A673 (cell line): Measurements from ENCODE around the gene CD4.

Source experiments
- EZH2 ChIP-seq: fragments of 200-600 bp; sonication (generic); IDR thresholded peaks from 2 replicates; pipeline ENCODE4 v1.6.1; 2017; ENCODE audit warnings: borderline replicate concordance, low read depth, mild to moderate bottlenecking, mixed read lengths, antibody characterized with exemption, low read length; ENCODE audit not compliant: poor library complexity, severe bottlenecking
- TF ChIP-seq, protein P1 (sequence below): fragments of 300-800, 200-600 bp; sonication (generic); conservative IDR thresholded peaks from 2 replicates; pipeline ENCODE4 v1.5.1; 2017; ENCODE audit warnings: low read depth, mild to moderate bottlenecking, antibody characterized with exemption, low read length, moderate library complexity, mixed read lengths

DNA sequence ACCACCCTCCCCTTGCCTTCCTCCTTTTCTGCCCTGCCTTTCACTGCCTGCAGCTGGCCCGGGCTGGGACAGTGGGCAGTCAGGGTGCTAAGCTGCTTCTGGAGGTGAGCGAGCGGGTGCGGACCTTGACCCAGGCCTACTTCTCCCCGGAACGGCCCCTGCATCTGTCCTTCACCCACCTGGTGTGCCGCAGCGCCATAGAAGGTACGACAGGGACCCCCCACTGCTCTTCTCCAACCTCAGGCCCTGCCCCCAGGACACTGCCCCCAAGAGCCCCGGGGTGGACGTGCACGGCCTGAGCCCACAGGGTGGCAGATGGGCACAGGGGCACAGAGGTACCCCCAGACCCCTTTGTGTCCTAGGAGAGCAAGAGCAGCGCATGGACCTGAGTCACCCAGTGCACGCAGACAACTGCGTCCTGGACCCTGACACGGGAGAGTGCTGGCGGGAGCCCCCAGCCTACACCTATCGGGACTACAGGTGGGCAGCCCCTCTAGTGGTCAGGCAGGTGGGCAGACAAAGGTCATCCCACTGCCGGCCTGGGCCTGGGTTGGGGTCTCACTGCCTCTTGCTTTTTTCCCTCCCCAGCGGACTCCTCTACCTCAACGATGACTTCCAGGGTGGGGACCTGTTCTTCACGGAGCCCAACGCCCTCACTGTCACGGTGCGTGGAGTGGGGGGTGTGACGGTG lies 48.2 kb downstream of the CD4 start:
- TF ChIP-seq, protein P1, sequence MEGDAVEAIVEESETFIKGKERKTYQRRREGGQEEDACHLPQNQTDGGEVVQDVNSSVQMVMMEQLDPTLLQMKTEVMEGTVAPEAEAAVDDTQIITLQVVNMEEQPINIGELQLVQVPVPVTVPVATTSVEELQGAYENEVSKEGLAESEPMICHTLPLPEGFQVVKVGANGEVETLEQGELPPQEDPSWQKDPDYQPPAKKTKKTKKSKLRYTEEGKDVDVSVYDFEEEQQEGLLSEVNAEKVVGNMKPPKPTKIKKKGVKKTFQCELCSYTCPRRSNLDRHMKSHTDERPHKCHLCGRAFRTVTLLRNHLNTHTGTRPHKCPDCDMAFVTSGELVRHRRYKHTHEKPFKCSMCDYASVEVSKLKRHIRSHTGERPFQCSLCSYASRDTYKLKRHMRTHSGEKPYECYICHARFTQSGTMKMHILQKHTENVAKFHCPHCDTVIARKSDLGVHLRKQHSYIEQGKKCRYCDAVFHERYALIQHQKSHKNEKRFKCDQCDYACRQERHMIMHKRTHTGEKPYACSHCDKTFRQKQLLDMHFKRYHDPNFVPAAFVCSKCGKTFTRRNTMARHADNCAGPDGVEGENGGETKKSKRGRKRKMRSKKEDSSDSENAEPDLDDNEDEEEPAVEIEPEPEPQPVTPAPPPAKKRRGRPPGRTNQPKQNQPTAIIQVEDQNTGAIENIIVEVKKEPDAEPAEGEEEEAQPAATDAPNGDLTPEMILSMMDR = no peak
- no peak for TF ChIP-seq EZH2
